GM10847 (cell line): ENCODE measurements around the gene SLC39A2.

Experiments
- POLR2A ChIP-seq: IDR thresholded peaks from 2 replicates; pipeline ENCODE4 v1.6.1; 2011; ENCODE audit not compliant: insufficient read length; ENCODE audit errors: extremely low read depth

The SLC39A2 gene

GRCh38 chr14:21020977-21021545, 22.0 kb downstream of the SLC39A2 start:
- no peak for TF ChIP-seq POLR2A

GRCh38 chr14:21022686-21023085, 23.6 kb downstream of the SLC39A2 start:
- no peak for TF ChIP-seq POLR2A

- TF ChIP-seq POLR2A: no peak
Observed at GRCh38 chr14:21023174-21023573, 24.1 kb downstream of the SLC39A2 start.

GRCh38 chr14:21023817-21024584, 24.9 kb downstream of the SLC39A2 start:
- TF ChIP-seq POLR2A: no peak

- TF ChIP-seq POLR2A: no peak
Observed at GRCh38 chr14:21024585-21025370, 25.7 kb downstream of the SLC39A2 start, which contains the start of gene NDRG2. TSS of gene NDRG2 (minus strand) at chr14:21025061. CDS start at chr14:21023315, 1,746 bp downstream.

GRCh38 chr14:21025371-21026273, 26.5 kb downstream of the SLC39A2 start:
- TF ChIP-seq POLR2A: no peak

GRCh38 chr14:21026274-21026987, 27.3 kb downstream of the SLC39A2 start:
- no peak for TF ChIP-seq POLR2A

GRCh38 chr14:21026988-21027315, 27.9 kb downstream of the SLC39A2 start:
- no peak for TF ChIP-seq POLR2A

- no peak for TF ChIP-seq POLR2A
Observed at GRCh38 chr14:21029917-21030316, 30.8 kb downstream of the SLC39A2 start, which contains the start of gene TPPP2. TSS of gene TPPP2 (plus strand) at chr14:21030217. CDS start at chr14:21030582, 365 bp downstream.

GRCh38 chr14:21030531-21030930, 31.4 kb downstream of the SLC39A2 start:
- TF ChIP-seq POLR2A: no peak

GRCh38 chr14:21032326-21033132, 33.4 kb downstream of the SLC39A2 start:
- no peak for TF ChIP-seq POLR2A

GRCh38 chr14:21033133-21033698, 34.1 kb downstream of the SLC39A2 start:
- TF ChIP-seq POLR2A: no peak

GRCh38 chr14:21034707-21035106, 35.6 kb downstream of the SLC39A2 start, which contains the start of gene RNASE13:
TSS of gene RNASE13 (minus strand) at chr14:21034807. CDS start at chr14:21034288, 519 bp downstream.
- TF ChIP-seq POLR2A: no peak
